ENCODE measurements around the gene DUSP10. TPM values are rescaled to one million over a fixed set of nuclear protein-coding genes. Genes with fewer than 3 reads are reported as not detected.

DUSP10 gene
- total and polyA plus RNA-seq, 2 of the 13 experiments (the other 11 are each of a cell fraction or from before 2014, with no cell fraction given): 2.1 to 4.4 TPM

GRCh38 chr1:221756830-221757551 is 15.1 kb upstream of the DUSP10 start:
- 72% methylated on average over 3 of the region's 3 CpGs for WGBS (ENCODE audit: low lambda C conversion rate)
- FAIRE-seq (no peak), ATAC-seq (no peak), DNase-seq (ENCODE audit: low spot score) (no peak)
- no peaks in the 10 kb centered on the region for H3K27me3 ChIP-seq (ENCODE audit: control insufficient read depth in 1 of 2, insufficient read depth in 2 of 2, low read length in 2 of 2)
- H2AFZ ChIP-seq (ENCODE audit: low read length): no peak overlapping the region
- in situ Hi-C loops (cut with HindIII; ENCODE audit: extremely low pct_ligation_motif_present, low pct_unique_long_range_greater_than_20kb) (no loop called here), intact Hi-C loops (cut with micrococcal nuclease; ENCODE audit: unreplicated experiment) (no loop called here)
- no peak for TF ChIP-seq AGO2 (optimal IDR thresholded peaks at IDR 0.05; ENCODE audit: low read depth, low read length)
- no peak for TF ChIP-seq THAP9 (CRISPR knock-in tag; IDR thresholded peaks at IDR 0.05; ENCODE audit: borderline replicate concordance)
- TF ChIP-seq ZBTB7B (CRISPR knock-in tag; IDR thresholded peaks at IDR 0.05): no peak
- no peak for TF ChIP-seq MXD4 (CRISPR knock-in tag; IDR thresholded peaks at IDR 0.05)
- TF ChIP-seq KMT2B (CRISPR knock-in tag; IDR thresholded peaks at IDR 0.05): no peak
- H3K36me3 ChIP-seq (replicated peaks in 1 of 2; ENCODE audit: control insufficient read depth in 1 of 2, insufficient read depth in 2 of 2, low read length in 2 of 2): no peaks in the 10 kb centered on the region
- no peak overlapping the region for H3K27ac ChIP-seq (ENCODE audit: extremely low read length, insufficient read depth, low read length)
- no peaks in the 10 kb centered on the region for H4K20me1 ChIP-seq (ENCODE audit: insufficient read depth, low read length)
- H3K4me2 ChIP-seq (ENCODE audit: low read depth, low read length): no peak overlapping the region
- H3K9ac ChIP-seq (ENCODE audit: insufficient read depth, low read depth, low read length): no peak overlapping the region
- H3K79me2 ChIP-seq (ENCODE audit: insufficient read depth, low read length): no peaks in the 10 kb centered on the region
- no peaks in the 10 kb centered on the region for H3K9me3 ChIP-seq (ENCODE audit: low read length)
- ChIA-PET CTCF (ENCODE audit: low intra/inter-chr PET ratio, low total read pairs) (no interaction called here), POLR2A (no interaction called here)
- BruUV-seq (replicated peaks): no TSS peak
- H3K4me3 ChIP-seq (replicated peaks in 1 of 3; ENCODE audit: insufficient read depth in 1 of 3, low read depth in 2 of 3, low read length in 3 of 3): no peak overlapping the region
- H3K4me1 ChIP-seq (ENCODE audit: insufficient read depth, low read length): no peaks in the 10 kb centered on the region

- in situ Hi-C loops (cut with HindIII; ENCODE audit: extremely low pct_ligation_motif_present, low pct_unique_long_range_greater_than_20kb): no loop called here
- Histone ChIP-seq H3K4me1 (ENCODE audit: insufficient read depth, low read length) (no peaks in the 10 kb centered on the region), H3K9ac (ENCODE audit: insufficient read depth, low read depth, low read length) (no peak overlapping the region), H3K27ac (ENCODE audit: extremely low read length, insufficient read depth, low read length) (no peak overlapping the region), H3K36me3 (replicated peaks in 1 of 2; ENCODE audit: control insufficient read depth in 1 of 2, insufficient read depth in 2 of 2, low read length in 2 of 2) (no peaks in the 10 kb centered on the region), H3K27me3 (ENCODE audit: control insufficient read depth in 1 of 2, insufficient read depth in 2 of 2, low read length in 2 of 2) (no peaks in the 10 kb centered on the region), H4K20me1 (ENCODE audit: insufficient read depth, low read length) (no peaks in the 10 kb centered on the region), H2AFZ (ENCODE audit: low read length) (no peak overlapping the region), H3K4me2 (ENCODE audit: low read depth, low read length) (no peak overlapping the region), H3K79me2 (ENCODE audit: insufficient read depth, low read length) (no peaks in the 10 kb centered on the region), H3K9me3 (ENCODE audit: low read length) (no peaks in the 10 kb centered on the region), H3K4me3 (replicated peaks in 1 of 3; ENCODE audit: insufficient read depth in 1 of 3, low read depth in 2 of 3, low read length in 3 of 3) (no peak overlapping the region)
- CTCF ChIA-PET (ENCODE audit: low intra/inter-chr PET ratio, low total read pairs): no interaction called here
- no peak for FAIRE-seq
- intact Hi-C loops (cut with micrococcal nuclease; ENCODE audit: unreplicated experiment): no loop called here
- no peak for ATAC-seq
- WGBS (ENCODE audit: low lambda C conversion rate): 13% methylated on average over 1 of the region's 1 CpG
- DNase-seq (ENCODE audit: low spot score): no peak
- no TSS peak for BruUV-seq (replicated peaks)
- POLR2A ChIA-PET: no interaction called here
- TF ChIP-seq SAP130 (CRISPR knock-in tag; IDR thresholded peaks at IDR 0.05; ENCODE audit: low read depth) (no peak), ZNF263 (CRISPR knock-in tag; IDR thresholded peaks at IDR 0.05) (no peak), CBX5 (CRISPR knock-in tag; IDR thresholded peaks at IDR 0.05; ENCODE audit: borderline replicate concordance) (no peak)
Observed at GRCh38 chr1:221753828-221754188, 11.9 kb upstream of the DUSP10 start.
